Esophagus muscularis mucosa (tissue), 4 donors: ENCODE data around the gene KRT86.

Experiments used
- EP300 ChIP-seq: sonication (generic); formaldehyde crosslinking; IDR thresholded peaks from one replicate; pipeline ENCODE4 v1.6.1; 2017; ENCODE audit warnings: antibody characterized with exemption
- POLR2A ChIP-seq: fragments of 450-650 bp; IDR thresholded peaks from one replicate; pipeline ENCODE4 v1.6.1; 2017; ENCODE audit warnings: antibody characterized with exemption, moderate library complexity, mild to moderate bottlenecking, low read depth
- TF ChIP-seq, protein P1 (sequence below), 3 experiments: fragments of 200-600 bp in 2 of 3; fragments of 450-650 bp in 1 of 3; sonication (generic) in 2 of 3; IDR thresholded peaks; one replicate each; pipeline ENCODE4 v1.5.1; 2017 to 2019; ENCODE audit warnings: antibody characterized with exemption in 3 of 3, mild to moderate bottlenecking in 2 of 3, moderate library complexity in 1 of 3

DNA sequence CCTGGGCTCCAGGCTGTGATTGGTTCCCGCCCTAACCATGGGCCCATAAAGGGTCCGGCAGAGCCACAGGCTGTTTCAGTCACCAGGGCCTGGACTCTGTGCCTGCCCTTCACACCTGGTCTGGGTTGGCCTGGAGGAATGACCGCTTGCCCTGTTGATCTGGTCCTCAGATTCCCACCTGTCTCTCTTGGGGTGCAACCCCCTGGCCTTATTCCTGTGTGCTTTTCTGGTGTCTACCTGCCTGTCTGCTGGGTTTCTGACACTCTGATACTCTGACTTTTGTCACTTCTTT lies 49.7 kb downstream of the KRT86 start:
- TF ChIP-seq, protein P1, sequence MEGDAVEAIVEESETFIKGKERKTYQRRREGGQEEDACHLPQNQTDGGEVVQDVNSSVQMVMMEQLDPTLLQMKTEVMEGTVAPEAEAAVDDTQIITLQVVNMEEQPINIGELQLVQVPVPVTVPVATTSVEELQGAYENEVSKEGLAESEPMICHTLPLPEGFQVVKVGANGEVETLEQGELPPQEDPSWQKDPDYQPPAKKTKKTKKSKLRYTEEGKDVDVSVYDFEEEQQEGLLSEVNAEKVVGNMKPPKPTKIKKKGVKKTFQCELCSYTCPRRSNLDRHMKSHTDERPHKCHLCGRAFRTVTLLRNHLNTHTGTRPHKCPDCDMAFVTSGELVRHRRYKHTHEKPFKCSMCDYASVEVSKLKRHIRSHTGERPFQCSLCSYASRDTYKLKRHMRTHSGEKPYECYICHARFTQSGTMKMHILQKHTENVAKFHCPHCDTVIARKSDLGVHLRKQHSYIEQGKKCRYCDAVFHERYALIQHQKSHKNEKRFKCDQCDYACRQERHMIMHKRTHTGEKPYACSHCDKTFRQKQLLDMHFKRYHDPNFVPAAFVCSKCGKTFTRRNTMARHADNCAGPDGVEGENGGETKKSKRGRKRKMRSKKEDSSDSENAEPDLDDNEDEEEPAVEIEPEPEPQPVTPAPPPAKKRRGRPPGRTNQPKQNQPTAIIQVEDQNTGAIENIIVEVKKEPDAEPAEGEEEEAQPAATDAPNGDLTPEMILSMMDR (IDR thresholded peaks at IDR 0.05): no peak
- no peak for TF ChIP-seq EP300
- TF ChIP-seq POLR2A: no peak
